Activated CD8-positive, alpha-beta memory T cell treated with anti-CD3 and anti-CD28 coated beads for 4 hours (primary cell): Measurements from ENCODE around the gene REV1.
"Not testable (repeated sequence)": the region's sequence is repeated elsewhere in the genome, so short reads cannot be mapped to it uniquely, and the experiment has no call there.

Source experiments
- DNase-seq, 2 donors: peaks; one replicate each; pipeline ENCODE4 v3.0.0-alpha.2; 2020; ENCODE audit warnings: low read depth in 2 of 2

The REV1 gene

GRCh38 chr2:99487906-99488305 is 1.9 kb downstream of the REV1 start:
- no peak for DNase-seq

- DNase-seq: no peak
These were observed 4.0 kb downstream of the REV1 start for GRCh38 chr2:99485824-99486223.

GRCh38 chr2:99485411-99485810 is 4.4 kb downstream of the REV1 start:
- no peak for DNase-seq

GRCh38 chr2:99484205-99484604 is 5.6 kb downstream of the REV1 start:
- no peak for DNase-seq

- DNase-seq: no peak
These were observed 7.9 kb downstream of the REV1 start for GRCh38 chr2:99481941-99482340.

- DNase-seq: no peak
These were observed 8.3 kb downstream of the REV1 start for GRCh38 chr2:99481527-99481926.

GRCh38 chr2:99480390-99480789 is 9.4 kb downstream of the REV1 start:
- DNase-seq: no peak

GRCh38 chr2:99478632-99479031 is 11.2 kb downstream of the REV1 start:
- DNase-seq: no peak

- no peak for DNase-seq
These were observed 12.8 kb downstream of the REV1 start for GRCh38 chr2:99477054-99477453.

- DNase-seq: no peak
These were observed 13.2 kb downstream of the REV1 start for GRCh38 chr2:99476629-99477028.

- DNase-seq: not testable (repeated sequence)
These were observed 14.7 kb downstream of the REV1 start for GRCh38 chr2:99475095-99475494.

- DNase-seq: no peak
These were observed 16.2 kb downstream of the REV1 start for GRCh38 chr2:99473518-99474083.

GRCh38 chr2:99472600-99472960 is 17.2 kb downstream of the REV1 start:
- DNase-seq: no peak

GRCh38 chr2:99471654-99472599 is 17.9 kb downstream of the REV1 start:
- no peak for DNase-seq

- DNase-seq: no peak
These were observed 18.9 kb downstream of the REV1 start for GRCh38 chr2:99470957-99471356.

GRCh38 chr2:99470459-99470858 is 19.4 kb downstream of the REV1 start:
- DNase-seq: not testable (repeated sequence)

- no peak for DNase-seq
These were observed 20.4 kb downstream of the REV1 start for GRCh38 chr2:99469394-99469793.

- no peak for DNase-seq
These were observed 21.7 kb downstream of the REV1 start for GRCh38 chr2:99468155-99468554.

- no peak for DNase-seq
These were observed 22.4 kb downstream of the REV1 start for GRCh38 chr2:99467390-99467789.

- DNase-seq: no peak
These were observed 27.9 kb downstream of the REV1 start for GRCh38 chr2:99461828-99462483.

GRCh38 chr2:99458529-99458928 is 31.3 kb downstream of the REV1 start:
- DNase-seq: no peak

- no peak for DNase-seq
These were observed 38.1 kb downstream of the REV1 start for GRCh38 chr2:99451686-99452085.

GRCh38 chr2:99451280-99451679 is 38.5 kb downstream of the REV1 start:
- DNase-seq: no peak
